OCI-LY3 (cell line): ENCODE data around the gene PIP5K1B.
A peak's percentile ranks its signal among the peaks of the same experiment; 100 is the strongest.

Experiments
- H2AFZ ChIP-seq: fragments of 200-600, 300-600 bp; shearing (Covaris generic); 2 replicates; pipeline ENCODE4 v1.6.0; 2014; ENCODE audit warnings: antibody characterized with exemption, low read depth, low read length
- H3K27ac ChIP-seq: fragments of 200-600, 300-600 bp; sonication (generic); 2 replicates; pipeline ENCODE4 v1.5.1; 2014; ENCODE audit warnings: mild to moderate bottlenecking, low read length, moderate library complexity, mixed read lengths
- H3K27me3 ChIP-seq: fragments of 200-600, 300-600 bp; sonication (generic); 2 replicates; pipeline ENCODE4 v1.6.1; 2014; ENCODE audit warnings: low read depth, low read length, mixed read lengths
- H3K36me3 ChIP-seq: fragments of 200-600, 300-600 bp; sonication (generic); replicated peaks from 2 replicates; pipeline ENCODE3; 2014; ENCODE audit warnings: low read depth, low read length, mixed read lengths
- H3K4me1 ChIP-seq: fragments of 300-600, 200-600 bp; sonication (generic); 2 replicates; pipeline ENCODE4 v1.6.1; 2014; ENCODE audit warnings: low read length, mixed read lengths
- H3K4me2 ChIP-seq: fragments of 200-600, 300-600 bp; sonication (generic); 2 replicates; pipeline ENCODE4 v1.6.1; 2014; ENCODE audit warnings: low read length, mixed read lengths
- H3K4me3 ChIP-seq: fragments of 300-600, 200-600 bp; sonication (generic); 2 replicates; pipeline ENCODE4 v1.5.1; 2014; ENCODE audit warnings: antibody characterized with exemption, mild to moderate bottlenecking, low read length, moderate library complexity
- H3K79me2 ChIP-seq: fragments of 300-600, 200-600 bp; shearing (Covaris generic); 2 replicates; pipeline ENCODE4 v1.6.1; 2014; ENCODE audit warnings: mild to moderate bottlenecking, low read length, mixed read lengths
- H3K9ac ChIP-seq: fragments of 300-600, 200-600 bp; shearing (Covaris generic); 2 replicates; pipeline ENCODE4 v1.6.0; 2014; ENCODE audit warnings: mild to moderate bottlenecking, low read length, moderate library complexity
- H3K9me3 ChIP-seq: fragments of 200-600, 300-600 bp; shearing (Covaris generic); 2 replicates; pipeline ENCODE4 v1.6.1; 2014; ENCODE audit warnings: low read length, mixed read lengths; ENCODE audit not compliant: insufficient read depth
- H4K20me1 ChIP-seq: fragments of 200-600, 300-600 bp; sonication (generic); 2 replicates; pipeline ENCODE4 v1.6.1; 2016; ENCODE audit warnings: low read length, mixed read lengths; ENCODE audit not compliant: insufficient read depth
- EZH2phosphoT487 ChIP-seq: fragments of 200-600 bp; shearing (Covaris generic); IDR thresholded peaks from 2 replicates; pipeline ENCODE4 v1.6.1; 2018; ENCODE audit warnings: antibody characterized with exemption, mixed run types, low read depth
- TF ChIP-seq, protein P1 (sequence below): fragments of 200-600, 300-600 bp; sonication (generic); IDR thresholded peaks from 2 replicates; pipeline ENCODE4 v1.5.1; 2014; ENCODE audit warnings: antibody characterized with exemption, low read length, low read depth

Gene PIP5K1B

DNA sequence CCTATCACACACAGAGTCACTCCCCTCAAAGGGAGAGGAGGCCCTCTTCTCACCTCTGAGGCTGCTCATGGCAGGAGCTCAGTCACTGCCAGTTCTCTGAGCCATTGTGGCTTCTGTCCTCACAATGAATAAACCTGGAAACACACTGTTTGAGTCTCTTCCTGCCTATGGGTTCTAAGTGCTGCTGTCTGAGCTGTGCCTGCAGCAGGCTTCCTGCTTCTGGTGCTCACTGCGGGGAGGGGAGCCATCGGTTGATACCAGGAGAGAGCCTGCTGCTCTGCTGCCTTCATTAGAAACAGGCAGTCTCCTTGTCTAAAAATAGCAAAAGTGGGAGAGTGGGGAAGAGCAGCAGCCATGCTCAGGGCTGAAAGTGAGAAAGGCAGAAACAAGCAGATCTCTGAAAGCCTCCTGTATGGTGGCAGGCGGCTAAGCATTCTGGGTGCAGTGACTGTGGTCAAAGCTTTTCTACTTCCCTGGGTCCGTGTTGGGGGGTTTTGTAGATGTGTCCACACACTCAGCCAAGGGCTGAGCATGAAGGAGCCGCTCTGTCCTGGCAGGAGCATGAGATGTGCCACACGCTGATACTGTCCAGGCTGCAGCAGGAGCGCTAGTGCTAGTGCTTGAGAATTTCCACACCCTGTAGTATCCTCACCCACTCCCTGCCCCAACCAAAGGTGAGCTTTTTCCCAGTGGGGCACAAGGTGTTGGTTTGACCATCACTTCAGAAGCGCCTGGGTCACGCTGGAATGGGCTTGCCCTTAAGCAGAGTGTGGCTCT lies 274.7 kb downstream of the PIP5K1B start:
- no peaks in the 10 kb centered on the region for H4K20me1 ChIP-seq
- no peaks in the 10 kb centered on the region for H3K27me3 ChIP-seq
- H3K9me3 ChIP-seq = no peaks in the 10 kb centered on the region
- TF ChIP-seq, protein P1, sequence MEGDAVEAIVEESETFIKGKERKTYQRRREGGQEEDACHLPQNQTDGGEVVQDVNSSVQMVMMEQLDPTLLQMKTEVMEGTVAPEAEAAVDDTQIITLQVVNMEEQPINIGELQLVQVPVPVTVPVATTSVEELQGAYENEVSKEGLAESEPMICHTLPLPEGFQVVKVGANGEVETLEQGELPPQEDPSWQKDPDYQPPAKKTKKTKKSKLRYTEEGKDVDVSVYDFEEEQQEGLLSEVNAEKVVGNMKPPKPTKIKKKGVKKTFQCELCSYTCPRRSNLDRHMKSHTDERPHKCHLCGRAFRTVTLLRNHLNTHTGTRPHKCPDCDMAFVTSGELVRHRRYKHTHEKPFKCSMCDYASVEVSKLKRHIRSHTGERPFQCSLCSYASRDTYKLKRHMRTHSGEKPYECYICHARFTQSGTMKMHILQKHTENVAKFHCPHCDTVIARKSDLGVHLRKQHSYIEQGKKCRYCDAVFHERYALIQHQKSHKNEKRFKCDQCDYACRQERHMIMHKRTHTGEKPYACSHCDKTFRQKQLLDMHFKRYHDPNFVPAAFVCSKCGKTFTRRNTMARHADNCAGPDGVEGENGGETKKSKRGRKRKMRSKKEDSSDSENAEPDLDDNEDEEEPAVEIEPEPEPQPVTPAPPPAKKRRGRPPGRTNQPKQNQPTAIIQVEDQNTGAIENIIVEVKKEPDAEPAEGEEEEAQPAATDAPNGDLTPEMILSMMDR = no peak
- no peak for TF ChIP-seq EZH2phosphoT487
- H3K9ac ChIP-seq = no peak overlapping the region
- no peak overlapping the region for H2AFZ ChIP-seq
- H3K4me2 ChIP-seq = no peak overlapping the region
- peaks cover 33% of the 10 kb centered on the region for H3K4me1 ChIP-seq
- no peaks in the 10 kb centered on the region for H3K36me3 ChIP-seq
- no peaks in the 10 kb centered on the region for H3K79me2 ChIP-seq
- H3K4me3 ChIP-seq = no peak overlapping the region
- no peak overlapping the region for H3K27ac ChIP-seq

DNA sequence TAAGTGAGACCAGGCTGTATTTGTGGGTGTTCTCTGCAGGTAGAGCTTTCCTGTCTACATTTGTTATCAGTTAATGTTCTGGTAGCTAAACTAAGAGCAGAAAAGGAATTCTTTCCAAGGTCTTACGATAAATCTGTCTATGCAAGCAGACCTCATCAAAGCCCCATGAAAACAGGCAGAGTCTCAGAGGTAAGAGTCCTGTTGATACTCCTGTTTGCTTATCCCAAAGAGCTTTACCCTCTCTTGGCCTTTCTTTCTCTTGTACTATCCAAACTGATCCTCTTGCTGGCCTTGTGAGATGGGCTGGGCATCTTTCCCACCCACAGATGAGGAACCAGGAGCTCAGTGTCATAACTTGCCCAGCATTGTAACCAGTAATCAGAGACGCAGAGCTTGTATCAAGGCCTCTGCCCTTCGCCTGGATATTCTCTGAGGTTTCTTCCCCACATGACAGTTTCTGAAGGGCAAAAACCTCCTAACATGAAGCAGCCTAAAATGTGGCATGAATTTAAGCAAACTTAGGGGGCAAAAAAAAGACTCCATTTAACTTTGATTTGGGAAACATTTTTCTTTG lies 275.4 kb downstream of the PIP5K1B start:
- no peak overlapping the region for H3K9ac ChIP-seq
- H3K9me3 ChIP-seq = no peaks in the 10 kb centered on the region
- H2AFZ ChIP-seq = no peak overlapping the region
- TF ChIP-seq, protein P1 = no peak
- TF ChIP-seq EZH2phosphoT487 = no peak
- H3K36me3 ChIP-seq = no peaks in the 10 kb centered on the region
- H3K4me2 ChIP-seq = no peak overlapping the region
- no peaks in the 10 kb centered on the region for H3K79me2 ChIP-seq
- peaks cover 26% of the 10 kb centered on the region for H3K4me1 ChIP-seq
- no peak overlapping the region for H3K4me3 ChIP-seq
- no peak overlapping the region for H3K27ac ChIP-seq
- H4K20me1 ChIP-seq = no peaks in the 10 kb centered on the region
- no peaks in the 10 kb centered on the region for H3K27me3 ChIP-seq

DNA sequence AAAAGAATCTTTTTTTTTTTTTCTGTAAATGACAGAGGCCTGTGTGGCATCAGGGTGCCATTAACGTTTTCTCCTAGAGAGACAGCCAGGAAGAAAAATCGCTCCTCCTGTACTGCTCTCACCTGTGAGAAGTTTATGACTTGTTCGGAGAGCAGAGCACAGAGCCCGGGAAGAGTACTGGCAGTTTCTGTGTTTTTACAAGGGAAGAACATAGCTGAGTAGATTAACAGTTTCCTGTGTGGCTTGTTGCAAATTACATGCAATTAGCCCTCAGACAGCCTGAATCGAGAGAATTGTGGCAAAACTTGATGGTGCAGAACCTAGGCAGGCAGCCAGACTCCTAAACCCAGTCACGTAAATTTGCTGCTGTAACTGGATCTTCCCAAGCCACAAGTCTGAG lies 276.7 kb downstream of the PIP5K1B start:
- no peak overlapping the region for H2AFZ ChIP-seq
- no peak overlapping the region for H3K4me3 ChIP-seq
- no peaks in the 10 kb centered on the region for H3K79me2 ChIP-seq
- no peak for TF ChIP-seq EZH2phosphoT487
- TF ChIP-seq, protein P1 = no peak
- H3K9ac ChIP-seq = no peak overlapping the region
- no peaks in the 10 kb centered on the region for H3K9me3 ChIP-seq
- no peaks in the 10 kb centered on the region for H3K36me3 ChIP-seq
- H3K27me3 ChIP-seq = no peaks in the 10 kb centered on the region
- no peaks in the 10 kb centered on the region for H4K20me1 ChIP-seq
- peak overlapping the region; percentile 13; the same call in 1 of the 2 replicates for H3K4me2 ChIP-seq
- H3K4me1 ChIP-seq = peaks cover 16% of the 10 kb centered on the region
- no peak overlapping the region for H3K27ac ChIP-seq

DNA sequence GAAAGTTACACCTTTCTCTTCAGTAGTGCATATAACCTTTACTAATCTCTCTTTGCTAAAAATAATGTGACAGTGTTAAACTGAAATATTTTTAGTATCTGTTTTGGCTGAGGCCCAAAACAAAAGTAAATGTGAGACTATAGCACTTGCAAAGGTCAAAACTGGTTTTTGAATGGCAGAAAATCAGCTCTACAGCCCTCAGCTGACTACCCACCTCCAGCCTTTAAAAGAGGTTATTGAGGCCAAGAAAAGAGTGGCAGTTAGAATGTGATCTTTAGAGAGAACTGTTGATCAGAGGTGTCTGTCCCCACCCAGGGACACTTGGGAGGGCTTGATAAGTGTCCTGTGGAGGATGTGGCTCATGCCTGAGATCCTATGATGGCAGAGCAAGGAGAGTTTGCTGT lies 278.0 kb downstream of the PIP5K1B start:
- H3K9ac ChIP-seq = no peak overlapping the region
- no peak overlapping the region for H2AFZ ChIP-seq
- H4K20me1 ChIP-seq = no peaks in the 10 kb centered on the region
- H3K9me3 ChIP-seq = no peaks in the 10 kb centered on the region
- H3K4me2 ChIP-seq = no peak overlapping the region
- H3K79me2 ChIP-seq = no peaks in the 10 kb centered on the region
- H3K27me3 ChIP-seq = no peaks in the 10 kb centered on the region
- H3K4me1 ChIP-seq = peaks cover 10% of the 10 kb centered on the region
- no peak overlapping the region for H3K4me3 ChIP-seq
- TF ChIP-seq, protein P1 = no peak
- TF ChIP-seq EZH2phosphoT487 = no peak
- H3K27ac ChIP-seq = no peak overlapping the region
- no peaks in the 10 kb centered on the region for H3K36me3 ChIP-seq
